Tibial nerve (tissue), 4 donors: ENCODE data around the gene FSCN2. TPM values are rescaled to one million over a fixed set of nuclear protein-coding genes. Genes with fewer than 3 reads are reported as not detected.

Experiments used
- DNase-seq, 2 donors: peaks; one replicate each; pipeline ENCODE4 v3.0.0-alpha.2; 2019; ENCODE audit warnings: low spot score in 2 of 2
- H3K27ac ChIP-seq, 4 donors: fragments of 200-600 bp; sonication (generic) in 3 of 4; one replicate each; pipeline ENCODE4 v1.5.1; 2017 to 2019; ENCODE audit warnings: mild to moderate bottlenecking in 1 of 4
- H3K27me3 ChIP-seq, 2 donors: fragments of 200-600 bp; sonication (generic) in 1 of 2; one replicate each; pipeline versions ENCODE4 v1.5.1 to v1.6.0; 2017 to 2019
- H3K36me3 ChIP-seq, 3 donors: fragments of 200-600 bp; sonication (generic); one replicate each; pipeline ENCODE4 v1.5.1; 2018 to 2019
- H3K4me1 ChIP-seq, 4 donors: fragments of 200-600 bp; sonication (generic) in 3 of 4; one replicate each; pipeline ENCODE4 v1.5.1; 2017 to 2019
- H3K4me3 ChIP-seq, 4 donors: fragments of 200-600 bp; sonication (generic) in 3 of 4; one replicate each; pipeline ENCODE4 v1.5.1; 2017 to 2019; ENCODE audit warnings: mild to moderate bottlenecking in 1 of 4, moderate library complexity in 1 of 4
- H3K9me3 ChIP-seq, 4 donors: fragments of 200-600 bp; sonication (generic) in 3 of 4; one replicate each; pipeline ENCODE4 v1.5.1; 2017 to 2019
- CTCF ChIP-seq, 5 experiments: fragments of 200-600 bp in 3 of 5; fragments of 450-650 bp in 2 of 5; sonication (generic) in 3 of 5; IDR thresholded peaks; one replicate each; pipeline ENCODE4 v1.5.1; 2016 to 2019; ENCODE audit warnings: antibody characterized with exemption in 5 of 5, mild to moderate bottlenecking in 3 of 5, moderate library complexity in 2 of 5
- EP300 ChIP-seq, 2 donors: sonication (generic); formaldehyde crosslinking; IDR thresholded peaks; one replicate each; pipeline ENCODE4 v1.6.1; 2017; ENCODE audit warnings: antibody characterized with exemption in 2 of 2, mild to moderate bottlenecking in 1 of 2
- POLR2A ChIP-seq, 2 donors: fragments of 450-650 bp; IDR thresholded peaks; one replicate each; pipeline ENCODE4 v1.6.1; 2017; ENCODE audit warnings: antibody characterized with exemption in 2 of 2, mild to moderate bottlenecking in 2 of 2, moderate library complexity in 2 of 2
- WGBS, 2 donors: methylation state at CpG; one replicate each; pipeline ENCODE4 v1.1.5; 2018; 5-methylcytosine and 5-hydroxymethylcytosine counted together
- total RNA-seq, 4 donors: library from RNA; depleted of rRNA; stranded (reverse); fragments of >200 nt; gene quantifications; one replicate each; pipeline ENCODE4 v1.1.0, GENCODE V29; 2016

Gene FSCN2
- total RNA-seq, 4 donors from 2014 or later = 0.42 to 4.4 (median 3.7) TPM

- no peaks in the 10 kb centered on the region for H3K9me3 ChIP-seq
- peaks cover 2 to 50% (median 8%) of the 10 kb centered on the region in 3 donors for H3K36me3 ChIP-seq
- H3K27ac ChIP-seq = peak within 1 kb of the TSS; percentile 64 to 88 (median 84)
- peak; percentile 48 to 58 for DNase-seq
- 0 to 1% methylated on average over 12 to 31 of the region's 85 CpGs for WGBS, 2 donors
- no peaks in the 10 kb centered on the region for H3K27me3 ChIP-seq
- H3K4me3 ChIP-seq = peak within 1 kb of the TSS; percentile 85 to 96 (median 93)
- H3K4me1 ChIP-seq = peaks cover 0 to 34% (median 21%) of the 10 kb centered on the region in 4 donors
- TF ChIP-seq CTCF (IDR thresholded peaks at IDR 0.05) (peak in 2 of 5 experiments; percentile 16 to 35), POLR2A (IDR thresholded peaks at IDR 0.05) (peak; percentile 42 to 82), EP300 (IDR thresholded peaks at IDR 0.05) (peak in 1 of 2 donors; percentile 78)
Observed at GRCh38 chr17:81552244-81553017, 24.3 kb downstream of the FSCN2 start, which contains the start of gene FAAP100. FAAP100 (minus strand) TSS chr17:81552353; CDS start chr17:81552330, 23 bp downstream.

GRCh38 chr17:81553018-81553615 is 24.9 kb downstream of the FSCN2 start:
- no peaks in the 10 kb centered on the region for H3K9me3 ChIP-seq
- peaks cover 0 to 34% (median 21%) of the 10 kb centered on the region in 4 donors for H3K4me1 ChIP-seq
- peaks cover 0 to 50% (median 2%) of the 10 kb centered on the region in 3 donors for H3K36me3 ChIP-seq
- H3K4me3 ChIP-seq = peak overlapping the region; percentile 85 to 96 (median 93)
- peak; percentile 70 to 82 for DNase-seq
- no peak for TF ChIP-seq EP300 (IDR thresholded peaks at IDR 0.05)
- TF ChIP-seq POLR2A (IDR thresholded peaks at IDR 0.05) = no peak
- no peak for TF ChIP-seq CTCF (IDR thresholded peaks at IDR 0.05)
- WGBS, 2 donors = 0 to 2% methylated on average over 15 to 19 of the region's 19 CpGs
- no peaks in the 10 kb centered on the region for H3K27me3 ChIP-seq
- peak overlapping the region; percentile 42 to 88 (median 84) for H3K27ac ChIP-seq

GRCh38 chr17:81553616-81554181 is 25.5 kb downstream of the FSCN2 start:
- peaks cover 0 to 34% (median 21%) of the 10 kb centered on the region in 4 donors for H3K4me1 ChIP-seq
- peaks cover 0 to 50% (median 3%) of the 10 kb centered on the region in 3 donors for H3K36me3 ChIP-seq
- H3K27me3 ChIP-seq = no peaks in the 10 kb centered on the region
- DNase-seq = peak in 1 of 2 donors; percentile 14
- WGBS, 2 donors = 20 to 38% methylated on average over 23 to 24 of the region's 24 CpGs
- no peaks in the 10 kb centered on the region for H3K9me3 ChIP-seq
- H3K27ac ChIP-seq = peak overlapping the region in 3 of 4 donors; percentile 82 to 88 (median 86)
- H3K4me3 ChIP-seq = peak overlapping the region in 3 of 4 donors; percentile 85 to 96 (median 92)
- TF ChIP-seq POLR2A (IDR thresholded peaks at IDR 0.05) = no peak
- no peak for TF ChIP-seq EP300 (IDR thresholded peaks at IDR 0.05)
- TF ChIP-seq CTCF (IDR thresholded peaks at IDR 0.05) = no peak

GRCh38 chr17:81556175-81556691 is 28.1 kb downstream of the FSCN2 start:
- DNase-seq = no peak
- WGBS, 2 donors = 86 to 90% methylated on average over 9 of the region's 9 CpGs
- Histone ChIP-seq H3K4me1 (peaks cover 0 to 22% (median 16%) of the 10 kb centered on the region in 4 donors), H3K27ac (no peak overlapping the region), H3K4me3 (no peak overlapping the region), H3K9me3 (no peaks in the 10 kb centered on the region), H3K27me3 (no peaks in the 10 kb centered on the region), H3K36me3 (peaks cover 0 to 53% (median 7%) of the 10 kb centered on the region in 3 donors)
- TF ChIP-seq EP300 (IDR thresholded peaks at IDR 0.05) (no peak), POLR2A (IDR thresholded peaks at IDR 0.05) (no peak), CTCF (IDR thresholded peaks at IDR 0.05) (no peak)
